Esophagus squamous epithelium (tissue), 5 donors: ENCODE results near the gene AKIRIN2. TPM values are rescaled to one million over a fixed set of nuclear protein-coding genes. Genes with fewer than 3 reads are reported as not detected.

ENCODE experiments used
- DNase-seq: peaks from one replicate; lab custom pipeline; 2025; lab: John Stamatoyannopoulos, UW
- H3K27ac ChIP-seq, 4 donors: fragments of 200-600 bp; sonication (generic); one replicate each; pipeline ENCODE4 v1.5.1; 2016 to 2019; ENCODE audit warnings: mild to moderate bottlenecking in 1 of 4
- H3K27me3 ChIP-seq, 4 donors: fragments of 200-600 bp; sonication (generic); 1 replicate in 3 of 4; 2 replicates in 1 of 4; pipeline versions ENCODE4 v1.5.1 to v1.6.0; 2017 to 2021; ENCODE audit warnings: antibody characterized with exemption in 1 of 4
- H3K36me3 ChIP-seq, 3 donors: fragments of 200-600 bp; sonication (generic); one replicate each; pipeline ENCODE4 v1.5.1; 2016 to 2019
- H3K4me1 ChIP-seq, 3 donors: fragments of 200-600 bp; sonication (generic); one replicate each; pipeline ENCODE4 v1.5.1; 2017 to 2019
- H3K4me3 ChIP-seq, 4 donors: fragments of 200-600 bp; sonication (generic); 1 replicate in 3 of 4; 2 replicates in 1 of 4; pipeline ENCODE4 v1.5.1; 2016 to 2019; ENCODE audit warnings: mild to moderate bottlenecking in 2 of 4, moderate library complexity in 1 of 4
- H3K9me3 ChIP-seq, 3 donors: fragments of 200-600 bp; sonication (generic); one replicate each; pipeline ENCODE4 v1.5.1; 2016 to 2019
- CTCF ChIP-seq, 6 experiments: fragments of 450-650 bp in 4 of 6; fragments of 200-600 bp in 2 of 6; sonication (generic) in 2 of 6; IDR thresholded peaks; one replicate each; pipeline ENCODE4 v1.5.1; 2016 to 2019; ENCODE audit warnings: antibody characterized with exemption in 6 of 6, mild to moderate bottlenecking in 4 of 6, moderate library complexity in 4 of 6
- POLR2A ChIP-seq, 4 donors: fragments of 450-650 bp; IDR thresholded peaks; one replicate each; pipeline ENCODE4 v1.6.1; 2017; ENCODE audit warnings: antibody characterized with exemption in 4 of 4, mild to moderate bottlenecking in 4 of 4, moderate library complexity in 3 of 4
- WGBS, 2 donors: methylation state at CpG; one replicate each; pipeline ENCODE4 v1.1.5; 2018; 5-methylcytosine and 5-hydroxymethylcytosine counted together
- intact Hi-C: fragments of 100-400 bp; cut with DNase I; formaldehyde crosslinking; loops from one replicate; pipeline ENCODE4 v1.15.0; 2022
- total RNA-seq, 4 donors: library from RNA; depleted of rRNA; stranded (reverse); fragments of >200 nt; gene quantifications; one replicate each; pipeline ENCODE4 v1.1.0, GENCODE V29; 2016
- donor health status: DM: yes; HTN: yes; CAD: no.

The AKIRIN2 gene
- total RNA-seq, 4 donors from 2014 or later = 13.8 to 36.7 (median 25.4) TPM

- 78 to 91% methylated on average over 4 of the region's 4 CpGs for WGBS, 2 donors
- no peak for DNase-seq
- H3K9me3 ChIP-seq = no peaks in the 10 kb centered on the region
- H3K4me1 ChIP-seq = peaks cover 9 to 47% (median 29%) of the 10 kb centered on the region in 3 donors
- TF ChIP-seq CTCF (IDR thresholded peaks at IDR 0.05) (no peak), POLR2A (IDR thresholded peaks at IDR 0.05) (no peak)
- H3K4me3 ChIP-seq = no peak overlapping the region
- no peak overlapping the region for H3K27ac ChIP-seq
- no peaks in the 10 kb centered on the region for H3K27me3 ChIP-seq
- H3K36me3 ChIP-seq = no peaks in the 10 kb centered on the region
- intact Hi-C loops = no loop called here
Measured at GRCh38 chr6:87724983-87725811, 23.2 kb upstream of the AKIRIN2 start.

- Histone ChIP-seq H3K27me3 (no peaks in the 10 kb centered on the region), H3K4me1 (peaks cover 8 to 46% (median 23%) of the 10 kb centered on the region in 3 donors), H3K27ac (peak overlapping the region in 3 of 4 donors; percentile 12 to 42 (median 38)), H3K9me3 (no peaks in the 10 kb centered on the region), H3K36me3 (no peaks in the 10 kb centered on the region), H3K4me3 (no peak overlapping the region)
- intact Hi-C loops = no loop called here
- TF ChIP-seq POLR2A (IDR thresholded peaks at IDR 0.05) (no peak), CTCF (IDR thresholded peaks at IDR 0.05) (no peak)
- WGBS, 2 donors = 34 to 45% methylated on average over 7 to 8 of the region's 8 CpGs
- peak; percentile 12 for DNase-seq
Measured at GRCh38 chr6:87723170-87724078, 21.4 kb upstream of the AKIRIN2 start.

- no peak overlapping the region for H3K4me3 ChIP-seq
- H3K4me1 ChIP-seq = peaks cover 13 to 48% (median 25%) of the 10 kb centered on the region in 3 donors
- TF ChIP-seq POLR2A (IDR thresholded peaks at IDR 0.05) = no peak
- no peak for TF ChIP-seq CTCF (IDR thresholded peaks at IDR 0.05)
- no peaks in the 10 kb centered on the region for H3K9me3 ChIP-seq
- no peaks in the 10 kb centered on the region for H3K27me3 ChIP-seq
- 38 to 44% methylated on average over 4 of the region's 4 CpGs for WGBS, 2 donors
- H3K36me3 ChIP-seq = no peaks in the 10 kb centered on the region
- intact Hi-C loops = no loop called here
- peak overlapping the region in 2 of 4 donors; percentile 38 to 42 for H3K27ac ChIP-seq
- no peak for DNase-seq
Measured at GRCh38 chr6:87722540-87723169, 20.6 kb upstream of the AKIRIN2 start.

GRCh38 chr6:87721311-87721710 is 19.3 kb upstream of the AKIRIN2 start:
- TF ChIP-seq POLR2A (IDR thresholded peaks at IDR 0.05) (no peak), CTCF (IDR thresholded peaks at IDR 0.05) (no peak)
- no peaks in the 10 kb centered on the region for H3K36me3 ChIP-seq
- no peak overlapping the region for H3K27ac ChIP-seq
- 57 to 80% methylated on average over 1 of the region's 1 CpG for WGBS, 2 donors
- H3K27me3 ChIP-seq = no peaks in the 10 kb centered on the region
- no peaks in the 10 kb centered on the region for H3K9me3 ChIP-seq
- no peak for DNase-seq
- H3K4me3 ChIP-seq = no peak overlapping the region
- intact Hi-C loops = no loop called here
- peaks cover 13 to 54% (median 25%) of the 10 kb centered on the region in 3 donors for H3K4me1 ChIP-seq
